PFSK-1 (cell line): ENCODE measurements around the gene PREX1.

Source experiments
- FOXP2 ChIP-seq: optimal IDR thresholded peaks from 2 replicates; pipeline ENCODE3; 2011; ENCODE audit warnings: borderline replicate concordance, control low read depth, inconsistent platforms; ENCODE audit not compliant: insufficient read depth; ENCODE audit errors: extremely low read length, extremely low read depth
- POLR2AphosphoS5 ChIP-seq: IDR thresholded peaks from 2 replicates; pipeline ENCODE4 v1.6.1; 2012; ENCODE audit warnings: low read depth, mild to moderate bottlenecking, control low read depth, low read length, moderate library complexity
- REST ChIP-seq, 2 experiments: IDR thresholded peaks; 2 replicates each; pipeline versions ENCODE4 v1.6.1 to v1.8.0; 2011 to 2012; ENCODE audit warnings: low read depth in 2 of 2, low read length in 2 of 2, control low read depth in 1 of 2, inconsistent platforms in 1 of 2, mild to moderate bottlenecking in 1 of 2, moderate library complexity in 1 of 2; ENCODE audit not compliant: insufficient read depth in 1 of 2
- SIN3A ChIP-seq: IDR thresholded peaks from 2 replicates; pipeline ENCODE4 v1.6.1; 2012; ENCODE audit warnings: mild to moderate bottlenecking, low read length, moderate library complexity, borderline replicate concordance; ENCODE audit not compliant: insufficient read depth
- TAF1 ChIP-seq: IDR thresholded peaks from 2 replicates; pipeline ENCODE4 v1.6.1; 2012; ENCODE audit warnings: low read length, control low read depth, borderline replicate concordance; ENCODE audit not compliant: insufficient read depth

The PREX1 gene

GRCh38 chr20:48725555-48725991 lies 102.2 kb downstream of the PREX1 start:
- TF ChIP-seq TAF1 (no peak), REST (IDR thresholded peaks at IDR 0.05; ENCODE audit: insufficient read depth in 1 of 2, low read depth in 2 of 2, low read length in 2 of 2) (no peak), POLR2AphosphoS5 (no peak), FOXP2 (no peak), SIN3A (no peak)

- TF ChIP-seq SIN3A (no peak), REST (IDR thresholded peaks at IDR 0.05; ENCODE audit: insufficient read depth in 1 of 2, low read depth in 2 of 2, low read length in 2 of 2) (peak; percentile 72 to 79; a peak in 2 of 4 replicates)
Measured at GRCh38 chr20:48724891-48725554, 102.8 kb downstream of the PREX1 start.

DNA sequence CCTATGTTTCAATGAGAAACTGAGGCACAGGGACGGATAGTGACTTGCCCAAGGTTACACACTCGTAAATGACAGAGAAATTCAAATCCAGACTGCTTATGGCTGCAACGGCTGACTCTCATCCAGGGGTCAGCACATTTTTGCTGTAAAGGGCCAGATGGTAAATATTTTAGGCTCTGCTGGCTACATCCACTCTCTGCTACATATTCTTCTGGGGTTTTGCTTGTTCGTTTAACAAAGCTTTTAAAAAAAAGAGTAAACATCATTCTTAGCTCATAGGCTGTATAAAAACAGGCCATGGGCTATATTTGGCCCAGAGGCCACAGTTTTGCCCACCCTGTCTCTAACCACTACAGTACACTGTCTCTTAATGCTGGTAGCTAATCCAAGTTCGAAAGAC lies 103.4 kb downstream of the PREX1 start:
- TF ChIP-seq REST (IDR thresholded peaks at IDR 0.05; ENCODE audit: insufficient read depth in 1 of 2, low read depth in 2 of 2, low read length in 2 of 2) (no peak), TAF1 (no peak)

DNA sequence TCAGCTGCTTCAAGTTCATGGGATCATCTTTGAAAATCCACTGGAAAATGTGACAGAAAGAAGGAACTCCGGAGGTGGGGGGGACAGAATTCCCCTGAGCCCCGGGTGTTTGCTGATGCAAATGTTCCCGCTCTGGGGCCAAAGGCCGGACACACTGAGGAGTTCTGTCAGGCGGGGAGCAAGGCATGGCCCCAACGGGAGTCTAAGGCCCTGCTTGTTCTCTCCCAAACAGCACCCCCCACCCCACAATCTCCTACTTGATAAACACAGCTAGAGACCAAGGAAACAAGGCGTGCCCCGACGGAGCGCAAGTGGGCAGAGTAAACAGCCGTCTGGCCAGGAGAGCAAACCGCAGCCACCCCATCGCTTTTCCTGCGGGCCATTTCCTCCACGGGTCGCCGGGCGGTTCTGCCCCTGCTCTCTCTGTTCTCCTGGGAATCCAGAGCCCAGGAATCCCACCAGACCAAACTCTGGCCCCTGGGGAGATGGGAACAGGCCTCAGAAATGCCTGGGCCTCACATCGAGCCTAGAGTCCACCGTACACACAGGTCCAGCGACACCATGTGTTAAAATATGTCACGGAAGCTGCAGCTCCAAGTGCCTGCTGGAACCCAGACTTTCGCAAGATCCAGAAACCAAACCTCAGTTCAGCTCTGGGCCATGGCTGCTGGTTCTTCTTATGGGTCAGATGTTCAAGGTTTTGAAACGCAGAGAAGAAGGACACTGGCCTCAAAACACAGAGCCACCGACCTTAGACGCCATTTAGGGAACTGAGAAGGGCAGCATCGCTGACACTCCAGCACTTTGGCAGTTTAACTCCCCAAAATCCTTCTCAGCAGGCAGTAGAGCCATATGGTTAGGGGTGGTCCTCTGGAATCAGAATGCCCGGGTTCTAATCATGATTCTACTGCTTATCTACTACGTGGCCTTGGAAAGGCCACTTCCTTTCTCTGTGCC lies 104.2 kb downstream of the PREX1 start:
- TF ChIP-seq REST (IDR thresholded peaks at IDR 0.05; ENCODE audit: insufficient read depth in 1 of 2, low read depth in 2 of 2, low read length in 2 of 2) (no peak), FOXP2 (no peak), SIN3A (no peak), POLR2AphosphoS5 (no peak), TAF1 (no peak)
